GM12878 (cell line): ENCODE measurements around the gene PCSK9. TPM values are rescaled to one million over a fixed set of nuclear protein-coding genes. Genes with fewer than 3 reads are reported as not detected.

Experiments used
- ATAC-seq: fragments of 200-7000 bp; cut with Tn5 transposase; 3 replicates; pipeline ENCODE4 v1.9.1; 2020; ENCODE audit warnings: mild to moderate bottlenecking, moderate library complexity
- BruUV-seq: library from RNA; stranded (reverse); fragments of 400-500 nt; replicated peaks from 2 replicates; lab custom pipeline; 2021; lab: Mats Ljungman, UMichigan
- CTCF ChIA-PET: fragments of 300-600 bp; sonication (Branson Sonifier 250); formaldehyde crosslinking; extraction: SDS; loops from one replicate; lab custom pipeline; 2021; ENCODE audit warnings: inconsistent platforms; lab: Yijun Ruan, JAX
- POLR2A ChIA-PET: fragments of 350-600 bp; formaldehyde crosslinking; extraction: SDS; loops from one replicate; lab custom pipeline; 2021; ENCODE audit warnings: inconsistent platforms; lab: Charles Lee
- RAD21 ChIA-PET: fragments of 300-600 bp; sonication (Branson Sonifier 250); formaldehyde crosslinking; loops from one replicate; lab custom pipeline; 2023; ENCODE audit warnings: antibody characterized with exemption; ENCODE audit not compliant: unreplicated experiment; lab: Charles Lee
- SMC1A ChIA-PET: fragments of 300-600 bp; sonication (Branson Sonifier 250); formaldehyde crosslinking; loops from one replicate; lab custom pipeline; 2023; ENCODE audit not compliant: unreplicated experiment, uncharacterized antibody; lab: Charles Lee
- DNase-seq: peaks from one replicate; pipeline ENCODE4 v3.0.0-alpha.2; 2011; ENCODE audit warnings: low read depth, low spot score
- FAIRE-seq: peaks from 3 replicates; lab custom pipeline; 2011; peaks lifted over from hg19 to GRCh38; lab: Jason Lieb, UNC
- H2AFZ ChIP-seq: 2 replicates; pipeline ENCODE4 v1.6.0; 2011; ENCODE audit warnings: low read depth, low read length, control low read depth; ENCODE audit not compliant: control insufficient read depth
- H3K27ac ChIP-seq: 2 replicates; pipeline ENCODE4 v1.5.1; 2011; ENCODE audit warnings: control low read depth; ENCODE audit not compliant: control insufficient read depth, insufficient read depth
- H3K27me3 ChIP-seq, 2 experiments: replicated peaks in 1 of 2; 2 replicates each; pipeline versions ENCODE4 v1.6.0 to v1.6.1; 2011; ENCODE audit warnings: low read length in 1 of 2; ENCODE audit not compliant: control insufficient read depth in 2 of 2, insufficient read depth in 2 of 2
- H3K36me3 ChIP-seq, 2 experiments: 2 replicates each; pipeline ENCODE4 v1.5.1; 2011; ENCODE audit warnings: low read length in 1 of 2; ENCODE audit not compliant: control insufficient read depth in 2 of 2, insufficient read depth in 2 of 2
- H3K4me1 ChIP-seq: 2 replicates; pipeline ENCODE4 v1.6.1; 2011; ENCODE audit warnings: mild to moderate bottlenecking, low read length, moderate library complexity, mixed read lengths; ENCODE audit not compliant: control insufficient read depth, insufficient read depth
- H3K4me2 ChIP-seq: 2 replicates; pipeline ENCODE4 v1.6.0; 2011; ENCODE audit warnings: control low read depth; ENCODE audit not compliant: control insufficient read depth, insufficient read depth
- H3K4me3 ChIP-seq: fragments of 200-600 bp; sonication (generic); 2 replicates; pipeline ENCODE4 v1.5.1; 2016
- H3K79me2 ChIP-seq: 2 replicates; pipeline ENCODE4 v1.6.0; 2011; ENCODE audit warnings: low read length; ENCODE audit not compliant: control insufficient read depth, insufficient read depth
- H3K9ac ChIP-seq: 2 replicates; pipeline ENCODE4 v1.8.0; 2011; ENCODE audit warnings: low read length, control low read depth, mixed read lengths; ENCODE audit not compliant: control insufficient read depth, insufficient read depth
- H3K9me3 ChIP-seq: replicated peaks from 3 replicates; pipeline ENCODE4 v1.5.1; 2011; ENCODE audit warnings: mild to moderate bottlenecking, low read length; ENCODE audit not compliant: control insufficient read depth, insufficient read depth
- H4K20me1 ChIP-seq: 2 replicates; pipeline ENCODE4 v1.6.0; 2011; ENCODE audit not compliant: control insufficient read depth, insufficient read depth
- BHLHE40 ChIP-seq, 2 experiments: fragments of 450-650 bp in 1 of 2; IDR thresholded peaks; 2 replicates each; pipeline ENCODE4 v1.6.1; 2011 to 2017; ENCODE audit warnings: low read depth in 2 of 2, borderline replicate concordance in 1 of 2, improper control_type of control experiment in 1 of 2, low read length in 1 of 2, mild to moderate bottlenecking in 1 of 2
- MEF2B ChIP-seq: fragments of 450-650 bp; IDR thresholded peaks from 2 replicates; pipeline ENCODE4 v1.6.1; 2018; ENCODE audit warnings: mild to moderate bottlenecking, moderate library complexity; ENCODE audit not compliant: partially characterized antibody, poor library complexity, severe bottlenecking
- SP1 ChIP-seq: IDR thresholded peaks from one replicate; pipeline ENCODE4 v1.6.1; 2011; ENCODE audit warnings: low read depth, low read length
- WGBS: methylation state at CpG from one replicate; pipeline ENCODE4 v1.1.6; 2016; ENCODE audit warnings: low lambda C conversion rate; ENCODE audit not compliant: insufficient replicate concordance, insufficient coverage; ENCODE audit errors: missing lambda C conversion rate; 5-methylcytosine and 5-hydroxymethylcytosine counted together
- in situ Hi-C: fragments of 300-500 bp; cut with MboI; formaldehyde crosslinking; loops from 9 replicates; pipeline ENCODE4 v1.14.3; 2018; ENCODE audit warnings: mixed read lengths
- intact Hi-C: fragments of 100-400 bp; cut with micrococcal nuclease; formaldehyde crosslinking; loops from one replicate; pipeline ENCODE4 v1.14.2; 2022; ENCODE audit not compliant: unreplicated experiment
- polyA plus RNA-seq, 11 experiments: library from polyadenylated mRNA; depleted of rRNA in 4 of 11; unstranded in 6 of 11; stranded (reverse) in 5 of 11; fragments of >200 nt; fragmentation: Nextera tagmentation in 4 of 11; fragmentation: Illumina TruSeq in 1 of 11; extraction: Ambion mirVana in 4 of 11; extraction: Trizol in 1 of 11; gene quantifications; 1 replicate in 1 of 11; 2 replicates in 10 of 11; pipeline versions ENCODE4 v1.2.1 to v1.2.3, GENCODE V29; 2011 to 2016; ENCODE audit warnings: inconsistent platforms in 2 of 11, missing spikeins in 2 of 11, low read depth in 1 of 11
- total RNA-seq, 4 experiments: library from RNA; depleted of rRNA in 3 of 4; stranded (reverse); fragments of >200 nt in 3 of 4; fragmentation: Illumina TruSeq in 1 of 4; extraction: Trizol in 1 of 4; gene quantifications; 2 replicates each; pipeline versions ENCODE4 v1.2.1 to v1.2.3, GENCODE V29; 2013 to 2021

PCSK9 gene
- total and polyA plus RNA-seq, 10 of the 15 experiments (the other 5 are each of a cell fraction or from before 2014, with no cell fraction given), result 0.03 to 0.15 TPM; not detected in 8

GRCh38 chr1:55060133-55060999, 21.0 kb downstream of the PCSK9 start:
- ChIA-PET SMC1A (no interaction called here), RAD21 (interaction anchor here (0.8 to 1.3 kb wide), 2 partner anchors 38 to 114 kb away, joined by 3 to 5 read pairs; no protein-coding TSS in a partner anchor), CTCF (interaction anchor here (1.1 to 1.6 kb wide), 3 partner anchors 11 to 218 kb away, joined by 3 to 5 read pairs (median 4); no protein-coding TSS in a partner anchor), POLR2A (interaction anchor here (0.6 kb wide), 1 partner anchor 438 kb away, joined by 3 read pairs; no protein-coding TSS in a partner anchor)
- H3K9me3 ChIP-seq, result no peaks in the 10 kb centered on the region
- H3K9ac ChIP-seq, result no peak overlapping the region
- no peaks in the 10 kb centered on the region for H3K36me3 ChIP-seq
- H3K4me3 ChIP-seq, result no peak overlapping the region
- H3K4me2 ChIP-seq, result no peak overlapping the region
- in situ Hi-C loops, result no loop called here
- H4K20me1 ChIP-seq, result no peaks in the 10 kb centered on the region
- no peaks in the 10 kb centered on the region for H3K27me3 ChIP-seq
- H2AFZ ChIP-seq, result no peak overlapping the region
- peak; percentile 20 for TF ChIP-seq MEF2B
- TF ChIP-seq BHLHE40 (IDR thresholded peaks at IDR 0.05; ENCODE audit: borderline replicate concordance in 1 of 2, low read depth in 2 of 2, low read length in 1 of 2), result peak; percentile 59 to 81; a peak in 3 of 4 replicates
- TF ChIP-seq SP1, result no peak
- BruUV-seq, result no TSS peak
- H3K27ac ChIP-seq, result no peak overlapping the region
- intact Hi-C loops, result no loop called here
- peak; percentile 67 for ATAC-seq
- H3K4me1 ChIP-seq, result no peaks in the 10 kb centered on the region
- no peak for FAIRE-seq
- peak; percentile 4 for DNase-seq
- 53% methylated on average over 14 of the region's 14 CpGs for WGBS
- no peaks in the 10 kb centered on the region for H3K79me2 ChIP-seq
